HG03521 (cell line): ENCODE results near the gene KIAA0232.
"Not testable (repeated sequence)": the region's sequence is repeated elsewhere in the genome, so short reads cannot be mapped to it uniquely, and the experiment has no call there.

Source experiments
- ATAC-seq: cut with Tn5 transposase; IDR thresholded peaks from one replicate; pipeline ENCODE4 v1.9.1; 2021; ENCODE audit warnings: mild to moderate bottlenecking, moderate library complexity; ENCODE audit not compliant: unreplicated experiment

Gene KIAA0232

GRCh38 chr4:6894086-6894478 lies 111.6 kb downstream of the KIAA0232 start:
- no peak for ATAC-seq

- no peak for ATAC-seq
These were observed 112.3 kb downstream of the KIAA0232 start for GRCh38 chr4:6894528-6895498.

GRCh38 chr4:6896035-6896434 lies 113.5 kb downstream of the KIAA0232 start:
- no peak for ATAC-seq

- ATAC-seq = no peak
These were observed 116.2 kb downstream of the KIAA0232 start for GRCh38 chr4:6898763-6899162.

GRCh38 chr4:6900181-6900812 lies 117.8 kb downstream of the KIAA0232 start:
- ATAC-seq = no peak

GRCh38 chr4:6900956-6901355 lies 118.4 kb downstream of the KIAA0232 start:
- no peak for ATAC-seq

- ATAC-seq = no peak
These were observed 119.3 kb downstream of the KIAA0232 start for GRCh38 chr4:6901669-6902317.

GRCh38 chr4:6902318-6903042 lies 120.0 kb downstream of the KIAA0232 start:
- no peak for ATAC-seq

GRCh38 chr4:6905516-6906445 lies 123.3 kb downstream of the KIAA0232 start:
- ATAC-seq = no peak

- not testable (repeated sequence) for ATAC-seq
These were observed 124.0 kb downstream of the KIAA0232 start for GRCh38 chr4:6906486-6906885.

GRCh38 chr4:6907658-6908191 lies 125.2 kb downstream of the KIAA0232 start:
- ATAC-seq = no peak

- ATAC-seq = no peak
These were observed 126.0 kb downstream of the KIAA0232 start for GRCh38 chr4:6908432-6909112.

GRCh38 chr4:6909113-6909969 lies 126.8 kb downstream of the KIAA0232 start, which contains the start of gene TBC1D14:
TSS of gene TBC1D14 (plus strand) at chr4:6909826. CDS start at chr4:6923390, 13,564 bp downstream.
- ATAC-seq = peak; percentile 83

- peak; percentile 33 for ATAC-seq
These were observed 127.4 kb downstream of the KIAA0232 start for GRCh38 chr4:6909970-6910339.

GRCh38 chr4:6910340-6910959 lies 127.9 kb downstream of the KIAA0232 start:
- no peak for ATAC-seq

- no peak for ATAC-seq
These were observed 128.7 kb downstream of the KIAA0232 start for GRCh38 chr4:6910960-6911874.
